Mammary epithelial cell (primary cell): Measurements from ENCODE around the gene VSTM4.

Source experiments
- CTCF ChIP-seq, 2 donors: IDR thresholded peaks in 1 of 2; conservative IDR thresholded peaks in 1 of 2; 2 replicates each; pipeline ENCODE4 v1.5.1; 2011 to 2012; ENCODE audit warnings: inconsistent platforms in 2 of 2, low read length in 2 of 2, mild to moderate bottlenecking in 2 of 2, control low read depth in 1 of 2, low read depth in 1 of 2; ENCODE audit not compliant: insufficient read depth in 1 of 2; ENCODE audit errors: extremely low read depth in 1 of 2
- EZH2 ChIP-seq: IDR thresholded peaks from 2 replicates; pipeline ENCODE4 v1.6.1; 2012; ENCODE audit warnings: low read length, inconsistent platforms, borderline replicate concordance

DNA sequence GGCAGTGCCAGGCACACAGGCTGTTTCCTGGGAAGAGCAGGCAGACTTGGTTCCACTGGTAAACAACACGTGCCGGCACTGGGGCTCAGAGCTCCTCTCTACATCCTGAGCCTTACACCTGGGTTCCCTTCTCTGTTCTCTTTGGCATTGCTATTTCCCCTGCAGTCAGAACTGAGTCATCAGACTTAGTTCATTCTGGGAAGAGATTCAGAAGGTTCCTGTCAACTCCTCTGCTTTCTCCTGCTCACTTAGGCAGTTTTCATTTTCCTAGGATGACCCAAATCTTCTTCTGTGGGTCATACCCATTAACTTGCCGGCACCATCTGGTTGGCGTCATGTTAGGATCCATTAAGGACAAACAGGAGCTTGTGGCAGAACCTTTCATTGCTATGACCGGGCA, 142.3 kb downstream of the VSTM4 start:
- TF ChIP-seq CTCF (conservative IDR thresholded peaks at IDR 0.05 in 1 of 2, IDR thresholded peaks at IDR 0.05 in 1 of 2; ENCODE audit: extremely low read depth in 1 of 2, insufficient read depth in 1 of 2, low read depth in 1 of 2, low read length in 2 of 2) (no peak), EZH2 (no peak)
